Activated B cell treated with CpG ODN at 0.5 μM for 24 hours (primary cell): ENCODE results near the gene TMEM119. TPM values are rescaled to one million over a fixed set of nuclear protein-coding genes. Genes with fewer than 3 reads are reported as not detected.
"Not testable (repeated sequence)": the region's sequence is repeated elsewhere in the genome, so short reads cannot be mapped to it uniquely, and the experiment has no call there.

Experiments
- ATAC-seq: fragments of 200-7000 bp; cut with Tn5 transposase; one replicate; pipeline ENCODE4 v1.10.0; 2021; ENCODE audit warnings: low read depth, mild to moderate bottlenecking, moderate library complexity
- CTCF ChIA-PET: fragments of 350-600 bp; sonication (Branson Sonifier 250); formaldehyde crosslinking; loops from one replicate; lab custom pipeline; 2021; ENCODE audit warnings: antibody characterized with exemption; lab: Charles Lee
- POLR2A ChIA-PET: fragments of 350-600 bp; sonication (Branson Sonifier 250); formaldehyde crosslinking; loops from one replicate; lab custom pipeline; 2021; ENCODE audit warnings: antibody characterized with exemption; lab: Charles Lee
- DNase-seq: peaks from one replicate; pipeline ENCODE4 v3.0.0; 2022
- H3K27ac Mint-ChIP-seq: one replicate; pipeline ENCODE4 v1.8.0; 2020; ENCODE audit warnings: mixed read lengths
- H3K27me3 Mint-ChIP-seq: one replicate; pipeline ENCODE4 v1.8.0; 2021; ENCODE audit warnings: mixed read lengths
- H3K36me3 Mint-ChIP-seq: one replicate; pipeline ENCODE4 v1.8.0; 2021; ENCODE audit warnings: low read depth, mixed read lengths
- H3K4me1 Mint-ChIP-seq: one replicate; pipeline ENCODE4 v1.8.0; 2021; ENCODE audit warnings: mixed read lengths
- H3K4me3 Mint-ChIP-seq: one replicate; pipeline ENCODE4 v1.8.0; 2020; ENCODE audit warnings: mild to moderate bottlenecking, mixed read lengths
- H3K9me3 Mint-ChIP-seq: one replicate; pipeline ENCODE4 v1.8.0; 2020; ENCODE audit warnings: mixed read lengths
- intact Hi-C: fragments of 100-400 bp; cut with micrococcal nuclease; formaldehyde crosslinking; loops from one replicate; pipeline ENCODE4 v1.15.1; 2024
- total RNA-seq: library from RNA; stranded (reverse); gene quantifications from 2 replicates; pipeline ENCODE4 v1.2.3, GENCODE V29; 2022
- TF ChIP-seq, protein P1 (sequence below): fragments of 200-600 bp; IDR thresholded peaks from one replicate; pipeline ENCODE4 v1.8.0; 2022; ENCODE audit warnings: antibody characterized with exemption, mild to moderate bottlenecking

TMEM119 gene
- total RNA-seq, 1 donor from 2014 or later: not detected

DNA sequence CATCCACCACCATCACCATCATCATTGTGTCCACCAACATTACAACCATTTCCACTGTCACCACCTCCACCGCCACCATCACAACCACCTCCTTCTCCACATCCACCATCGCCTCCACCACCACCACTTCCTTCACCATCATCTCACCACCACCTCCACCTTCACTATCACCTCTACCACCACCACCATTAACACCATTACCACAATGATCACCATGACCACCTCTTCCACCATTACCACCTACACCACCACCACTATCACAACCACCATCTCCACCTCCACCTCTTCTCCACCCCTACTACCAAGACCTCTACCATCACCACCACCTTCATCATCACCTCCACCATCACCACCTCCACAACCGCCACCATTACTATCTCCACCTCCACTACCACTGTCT lies 19.1 kb downstream of the TMEM119 start:
- Mint-ChIP-seq H3K4me3 (no peak overlapping the region), H3K27me3 (no peaks in the 10 kb centered on the region), H3K9me3 (no peaks in the 10 kb centered on the region), H3K27ac (no peak overlapping the region), H3K4me1 (peaks cover 28% of the 10 kb centered on the region), H3K36me3 (no peaks in the 10 kb centered on the region)
- no peak for ATAC-seq
- no peak for DNase-seq
- ChIA-PET CTCF (interaction anchor here (0.7 kb wide), 1 partner anchor 225 kb away, joined by 3 read pairs; no protein-coding TSS in a partner anchor), POLR2A (interaction anchor here (1.3 kb wide), 1 partner anchor 10 kb away, joined by 5 read pairs; no protein-coding TSS in a partner anchor)
- TF ChIP-seq, protein P1, sequence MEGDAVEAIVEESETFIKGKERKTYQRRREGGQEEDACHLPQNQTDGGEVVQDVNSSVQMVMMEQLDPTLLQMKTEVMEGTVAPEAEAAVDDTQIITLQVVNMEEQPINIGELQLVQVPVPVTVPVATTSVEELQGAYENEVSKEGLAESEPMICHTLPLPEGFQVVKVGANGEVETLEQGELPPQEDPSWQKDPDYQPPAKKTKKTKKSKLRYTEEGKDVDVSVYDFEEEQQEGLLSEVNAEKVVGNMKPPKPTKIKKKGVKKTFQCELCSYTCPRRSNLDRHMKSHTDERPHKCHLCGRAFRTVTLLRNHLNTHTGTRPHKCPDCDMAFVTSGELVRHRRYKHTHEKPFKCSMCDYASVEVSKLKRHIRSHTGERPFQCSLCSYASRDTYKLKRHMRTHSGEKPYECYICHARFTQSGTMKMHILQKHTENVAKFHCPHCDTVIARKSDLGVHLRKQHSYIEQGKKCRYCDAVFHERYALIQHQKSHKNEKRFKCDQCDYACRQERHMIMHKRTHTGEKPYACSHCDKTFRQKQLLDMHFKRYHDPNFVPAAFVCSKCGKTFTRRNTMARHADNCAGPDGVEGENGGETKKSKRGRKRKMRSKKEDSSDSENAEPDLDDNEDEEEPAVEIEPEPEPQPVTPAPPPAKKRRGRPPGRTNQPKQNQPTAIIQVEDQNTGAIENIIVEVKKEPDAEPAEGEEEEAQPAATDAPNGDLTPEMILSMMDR: no peak
- intact Hi-C loops: no loop called here

DNA sequence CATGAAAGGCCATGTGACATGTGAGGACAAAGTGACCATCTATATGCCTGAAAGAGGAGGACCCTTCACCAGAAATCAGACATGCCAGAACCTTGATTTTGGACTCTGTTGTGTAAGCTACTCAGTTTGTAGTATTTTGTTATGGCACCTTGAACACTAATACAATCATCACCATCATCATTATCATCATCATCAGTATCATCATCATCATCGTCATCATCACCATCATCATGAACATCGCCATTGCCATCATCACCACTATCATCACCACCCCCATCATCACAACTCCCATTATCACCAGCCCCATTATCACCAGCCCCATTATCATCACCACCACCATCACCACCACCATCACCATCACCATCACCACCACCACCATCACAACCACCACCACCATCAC lies 19.6 kb downstream of the TMEM119 start:
- Mint-ChIP-seq H3K4me1 (peaks cover 33% of the 10 kb centered on the region), H3K27me3 (no peaks in the 10 kb centered on the region), H3K36me3 (no peaks in the 10 kb centered on the region), H3K9me3 (no peaks in the 10 kb centered on the region), H3K27ac (no peak overlapping the region), H3K4me3 (no peak overlapping the region)
- ATAC-seq (no peak), DNase-seq (no peak)
- TF ChIP-seq, protein P1: no peak
- intact Hi-C loops: no loop called here
- ChIA-PET CTCF (interaction anchor here (0.7 to 1.5 kb wide), 2 partner anchors 39 to 225 kb away, joined by 3 to 7 read pairs; no protein-coding TSS in a partner anchor), POLR2A (interaction anchor here (1.0 kb wide), 1 partner anchor 11 kb away, joined by 5 read pairs; no protein-coding TSS in a partner anchor)

DNA sequence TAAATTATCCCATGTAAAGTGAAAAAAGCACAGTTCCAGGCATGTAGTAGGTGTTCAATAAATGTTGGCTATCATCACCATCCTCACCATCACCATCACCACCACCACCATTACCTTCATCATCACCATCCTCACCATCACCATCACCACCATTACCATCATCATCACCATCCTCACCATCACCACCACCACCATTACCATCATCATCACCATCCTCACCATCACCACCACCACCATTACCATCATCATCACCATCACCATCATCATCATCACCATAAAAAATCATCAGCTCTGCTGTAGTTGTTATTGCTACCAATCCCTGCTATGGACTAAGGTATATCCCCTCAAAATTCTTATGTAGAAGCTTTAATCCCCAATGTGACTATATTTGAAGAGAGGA lies 20.4 kb downstream of the TMEM119 start:
- H3K27ac Mint-ChIP-seq: no peak overlapping the region
- H3K4me3 Mint-ChIP-seq: no peak overlapping the region
- TF ChIP-seq, protein P1: no peak
- intact Hi-C loops: no loop called here
- no peaks in the 10 kb centered on the region for H3K36me3 Mint-ChIP-seq
- POLR2A ChIA-PET: interaction anchor here (1.0 to 1.1 kb wide), 2 partner anchors 11 to 16 kb away, joined by 3 to 5 read pairs; partner anchors contain the start of gene SART3
- CTCF ChIA-PET: interaction anchor here (0.7 to 1.5 kb wide), 2 partner anchors 40 to 226 kb away, joined by 3 to 7 read pairs; no protein-coding TSS in a partner anchor
- no peaks in the 10 kb centered on the region for H3K27me3 Mint-ChIP-seq
- ATAC-seq: no peak
- no peaks in the 10 kb centered on the region for H3K9me3 Mint-ChIP-seq
- DNase-seq: no peak
- peaks cover 41% of the 10 kb centered on the region for H3K4me1 Mint-ChIP-seq

DNA sequence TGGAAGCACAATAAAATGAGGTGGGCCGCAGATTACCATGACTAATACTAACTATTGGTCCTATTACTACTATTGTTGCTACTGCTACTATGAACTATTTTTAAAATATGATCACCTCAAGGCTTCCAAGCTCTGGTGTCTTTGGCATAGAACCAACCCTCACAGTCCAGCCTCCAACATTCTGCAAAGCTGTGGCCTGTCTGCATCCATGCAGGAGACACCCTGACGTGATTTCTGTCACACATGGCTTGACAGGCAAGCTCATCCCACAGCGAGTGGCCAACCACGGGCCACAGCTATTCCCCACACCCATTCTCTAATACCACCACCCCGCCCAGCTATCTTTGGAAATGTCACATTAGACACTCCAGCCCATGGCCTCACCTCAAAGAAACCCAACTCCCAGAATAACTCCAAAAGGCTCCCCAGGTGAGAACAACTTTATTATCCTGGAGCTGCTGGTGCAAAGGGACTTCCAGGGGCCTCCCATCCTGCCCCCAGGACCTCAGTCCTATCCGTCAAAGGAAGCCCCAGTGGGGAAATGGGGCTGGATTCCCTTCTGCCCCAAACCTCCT lies 21.1 kb downstream of the TMEM119 start:
- TF ChIP-seq, protein P1: no peak
- Mint-ChIP-seq H3K4me1 (peaks cover 48% of the 10 kb centered on the region), H3K27ac (no peak overlapping the region), H3K36me3 (no peaks in the 10 kb centered on the region), H3K4me3 (no peak overlapping the region), H3K27me3 (no peaks in the 10 kb centered on the region), H3K9me3 (no peaks in the 10 kb centered on the region)
- DNase-seq: no peak
- no peak for ATAC-seq
- intact Hi-C loops: no loop called here
- CTCF ChIA-PET: interaction anchor here (1.5 kb wide), 1 partner anchor 41 kb away, joined by 7 read pairs; no protein-coding TSS in a partner anchor
- POLR2A ChIA-PET: interaction anchor here (1.1 kb wide), 1 partner anchor 16 kb away, joined by 3 read pairs; the partner anchor contains the start of gene SART3

DNA sequence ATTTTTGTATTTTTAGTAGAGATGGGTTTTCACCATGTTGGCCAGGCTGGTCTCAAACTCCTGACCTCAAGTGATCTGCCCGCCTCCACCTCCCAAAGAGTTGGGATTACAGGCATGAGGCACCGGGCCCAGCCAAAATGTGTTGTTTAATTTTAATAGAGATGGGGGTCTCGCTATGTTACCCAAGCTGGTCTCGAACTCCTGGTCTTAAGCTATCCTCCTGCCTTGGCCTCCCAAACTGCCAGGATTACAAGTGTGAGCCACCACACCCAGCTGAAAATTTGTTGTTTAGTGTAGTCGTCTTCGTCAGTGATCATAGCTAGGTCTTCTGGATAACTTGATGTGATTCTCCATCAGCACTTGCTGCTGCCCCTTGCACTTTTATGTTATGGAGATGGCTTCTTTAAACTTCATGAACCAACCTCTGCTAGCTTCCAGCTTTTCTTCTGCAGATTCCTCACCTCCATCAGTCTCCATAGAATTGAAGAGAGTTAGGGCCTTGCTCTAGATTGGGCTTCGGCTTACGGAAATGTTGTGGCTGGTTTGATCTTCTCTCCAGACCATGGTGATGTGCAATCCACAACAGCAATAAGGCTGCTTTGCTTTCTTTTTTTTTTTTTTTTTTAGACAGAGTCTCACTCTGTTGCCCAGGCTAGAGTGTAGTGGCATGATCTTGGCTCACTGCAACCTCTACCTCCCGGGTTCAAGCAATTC lies 22.5 kb downstream of the TMEM119 start:
- no peaks in the 10 kb centered on the region for H3K27me3 Mint-ChIP-seq
- no peak overlapping the region for H3K4me3 Mint-ChIP-seq
- peaks cover 5% of the 10 kb centered on the region for H3K36me3 Mint-ChIP-seq
- H3K27ac Mint-ChIP-seq: no peak overlapping the region
- ATAC-seq (no peak), DNase-seq (no peak)
- POLR2A ChIA-PET: interaction anchor here (1.2 kb wide), 1 partner anchor 41 kb away, joined by 3 read pairs; no protein-coding TSS in a partner anchor
- TF ChIP-seq, protein P1: no peak
- intact Hi-C loops: no loop called here
- no peaks in the 10 kb centered on the region for H3K9me3 Mint-ChIP-seq
- CTCF ChIA-PET: interaction anchor here (1.4 kb wide), 1 partner anchor 42 kb away, joined by 5 read pairs; no protein-coding TSS in a partner anchor
- H3K4me1 Mint-ChIP-seq: peaks cover 59% of the 10 kb centered on the region

DNA sequence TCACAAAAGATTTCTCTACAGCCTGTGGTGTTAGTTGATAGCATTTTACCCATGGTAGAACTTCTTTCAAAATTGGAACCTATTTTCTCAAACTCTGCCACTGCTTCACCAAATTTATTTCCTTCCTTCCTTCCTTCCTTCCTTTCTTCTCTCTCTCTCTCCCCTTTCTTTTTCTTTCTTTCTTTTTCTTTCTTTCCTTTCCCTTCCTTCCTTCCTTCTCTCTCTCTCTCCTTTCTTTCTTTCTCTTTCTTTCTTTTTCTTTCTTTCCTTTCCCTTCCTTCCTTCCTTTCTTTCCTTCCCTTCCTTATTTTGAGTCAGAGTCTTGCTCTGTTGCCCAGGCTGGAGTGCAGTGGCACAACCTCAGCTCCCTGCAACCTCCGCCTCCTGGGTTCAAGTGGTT lies 23.6 kb downstream of the TMEM119 start:
- H3K27ac Mint-ChIP-seq, DNase-seq, H3K9me3 Mint-ChIP-seq, intact Hi-C loops, H3K4me3 Mint-ChIP-seq, H3K27me3 Mint-ChIP-seq, ATAC-seq: not testable (repeated sequence)
- peaks cover 13% of the 10 kb centered on the region for H3K36me3 Mint-ChIP-seq
- POLR2A ChIA-PET: interaction anchor here (0.7 kb wide), 2 partner anchors 31 to 54 kb away, joined by 7 to 14 read pairs; no protein-coding TSS in a partner anchor
- peaks cover 62% of the 10 kb centered on the region for H3K4me1 Mint-ChIP-seq
- CTCF ChIA-PET: interaction anchor here (4.2 to 14.5 kb wide), 2 partner anchors 43 to 228 kb away, joined by 30 to 338 read pairs; no protein-coding TSS in a partner anchor
